HG02973 (cell line): ENCODE measurements around the gene RNF14.

Source experiments
- ATAC-seq: cut with Tn5 transposase; IDR thresholded peaks from one replicate; pipeline ENCODE4 v1.9.1; 2021; ENCODE audit warnings: moderate library complexity; ENCODE audit not compliant: unreplicated experiment

RNF14 gene

GRCh38 chr5:141973871-141974595 lies 5.1 kb downstream of the RNF14 start:
- no peak for ATAC-seq

GRCh38 chr5:141976176-141976575 lies 7.3 kb downstream of the RNF14 start:
- ATAC-seq: no peak

- ATAC-seq: no peak
Observed at GRCh38 chr5:141978389-141978788, 9.5 kb downstream of the RNF14 start.

GRCh38 chr5:141982626-141983025 lies 13.7 kb downstream of the RNF14 start:
- ATAC-seq: no peak

GRCh38 chr5:141986072-141986471 lies 17.2 kb downstream of the RNF14 start:
- no peak for ATAC-seq

- ATAC-seq: no peak
Observed at GRCh38 chr5:141989720-141990119, 20.8 kb downstream of the RNF14 start.

GRCh38 chr5:141992349-141992963 lies 23.6 kb downstream of the RNF14 start:
- peak; percentile 77 for ATAC-seq

- ATAC-seq: no peak
Observed at GRCh38 chr5:141994511-141995136, 25.7 kb downstream of the RNF14 start.

GRCh38 chr5:141995656-141996055 lies 26.8 kb downstream of the RNF14 start:
- no peak for ATAC-seq

- ATAC-seq: no peak
Observed at GRCh38 chr5:141997358-141997960, 28.6 kb downstream of the RNF14 start.

- no peak for ATAC-seq
Observed at GRCh38 chr5:142000173-142000572, 31.3 kb downstream of the RNF14 start.

- ATAC-seq: no peak
Observed at GRCh38 chr5:142000704-142001484, 32.0 kb downstream of the RNF14 start.

- no peak for ATAC-seq
Observed at GRCh38 chr5:142003266-142003800, 34.4 kb downstream of the RNF14 start.

GRCh38 chr5:142006363-142007236 lies 37.7 kb downstream of the RNF14 start:
- ATAC-seq: peak; percentile 37

GRCh38 chr5:142007237-142007544 lies 38.3 kb downstream of the RNF14 start:
- peak; percentile 23 for ATAC-seq

- ATAC-seq: no peak
Observed at GRCh38 chr5:142008813-142009212, 39.9 kb downstream of the RNF14 start.

- ATAC-seq: no peak
Observed at GRCh38 chr5:142009886-142010285, 41.0 kb downstream of the RNF14 start.

- ATAC-seq: no peak
Observed at GRCh38 chr5:142011572-142012185, 42.8 kb downstream of the RNF14 start.

GRCh38 chr5:142012186-142012785 lies 43.4 kb downstream of the RNF14 start:
- ATAC-seq: no peak
